Ascending aorta (tissue), 2 donors: ENCODE results near the gene KIAA1549. TPM values are rescaled to one million over a fixed set of nuclear protein-coding genes. Genes with fewer than 3 reads are reported as not detected.

ENCODE experiments used
- DNase-seq, 2 donors: peaks; one replicate each; pipeline ENCODE4 v3.0.0-alpha.2; 2019; ENCODE audit warnings: low spot score in 2 of 2
- H3K27ac ChIP-seq, 2 donors: fragments of 200-600 bp; sonication (generic); one replicate each; pipeline ENCODE4 v1.5.1; 2016 to 2017; ENCODE audit warnings: mild to moderate bottlenecking in 1 of 2
- H3K27me3 ChIP-seq: fragments of 200-600 bp; sonication (generic); one replicate; pipeline ENCODE4 v1.5.1; 2017
- H3K36me3 ChIP-seq, 2 donors: fragments of 200-600 bp; sonication (generic); one replicate each; pipeline ENCODE4 v1.5.1; 2016
- H3K4me1 ChIP-seq, 2 donors: fragments of 200-600 bp; sonication (generic); one replicate each; pipeline ENCODE4 v1.5.1; 2016 to 2017; ENCODE audit warnings: mild to moderate bottlenecking in 1 of 2
- H3K4me3 ChIP-seq, 2 donors: fragments of 200-600 bp; sonication (generic); one replicate each; pipeline ENCODE4 v1.5.1; 2016 to 2017; ENCODE audit warnings: mild to moderate bottlenecking in 1 of 2
- H3K9me3 ChIP-seq, 2 donors: fragments of 200-600 bp; sonication (generic); one replicate each; pipeline ENCODE4 v1.5.1; 2016
- intact Hi-C: fragments of 100-400 bp; cut with DNase I; formaldehyde crosslinking; loops from one replicate; pipeline ENCODE4 v1.15.1; 2023
- total RNA-seq: library from RNA; depleted of rRNA; stranded (reverse); fragments of >200 nt; gene quantifications from one replicate; pipeline ENCODE4 v1.1.0, GENCODE V29; 2016
- TF ChIP-seq, protein P1 (sequence below), 3 experiments: fragments of 200-600 bp in 2 of 3; fragments of 450-650 bp in 1 of 3; sonication (generic) in 2 of 3; IDR thresholded peaks; one replicate each; pipeline ENCODE4 v1.5.1; 2016 to 2019; ENCODE audit warnings: antibody characterized with exemption in 3 of 3, mild to moderate bottlenecking in 1 of 3, moderate library complexity in 1 of 3

KIAA1549 gene
- total RNA-seq, 1 donor from 2014 or later = 0.11 TPM

DNA sequence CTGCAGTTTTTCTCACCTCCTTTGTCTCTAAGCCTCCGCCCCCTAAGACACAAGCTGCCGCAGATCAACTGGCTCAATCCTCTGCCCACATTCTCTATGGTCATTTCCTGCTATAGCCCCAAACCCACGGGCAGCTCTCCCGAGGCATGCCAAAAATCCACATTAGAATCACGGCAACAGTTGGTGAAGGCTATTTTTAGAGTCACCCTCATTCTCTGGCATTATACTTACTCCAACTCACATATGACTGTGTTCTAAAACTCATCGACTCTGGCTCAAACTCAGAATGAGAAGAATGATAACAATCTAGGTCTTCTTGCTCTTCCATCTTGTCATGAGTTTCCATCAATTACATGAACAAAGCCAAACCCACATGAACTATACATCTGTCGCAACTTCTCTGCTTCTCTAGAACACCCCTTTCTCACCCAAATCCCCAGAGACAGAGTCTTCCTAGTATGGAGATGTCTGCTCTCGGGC, 10.9 kb upstream of the KIAA1549 start:
- TF ChIP-seq, protein P1, sequence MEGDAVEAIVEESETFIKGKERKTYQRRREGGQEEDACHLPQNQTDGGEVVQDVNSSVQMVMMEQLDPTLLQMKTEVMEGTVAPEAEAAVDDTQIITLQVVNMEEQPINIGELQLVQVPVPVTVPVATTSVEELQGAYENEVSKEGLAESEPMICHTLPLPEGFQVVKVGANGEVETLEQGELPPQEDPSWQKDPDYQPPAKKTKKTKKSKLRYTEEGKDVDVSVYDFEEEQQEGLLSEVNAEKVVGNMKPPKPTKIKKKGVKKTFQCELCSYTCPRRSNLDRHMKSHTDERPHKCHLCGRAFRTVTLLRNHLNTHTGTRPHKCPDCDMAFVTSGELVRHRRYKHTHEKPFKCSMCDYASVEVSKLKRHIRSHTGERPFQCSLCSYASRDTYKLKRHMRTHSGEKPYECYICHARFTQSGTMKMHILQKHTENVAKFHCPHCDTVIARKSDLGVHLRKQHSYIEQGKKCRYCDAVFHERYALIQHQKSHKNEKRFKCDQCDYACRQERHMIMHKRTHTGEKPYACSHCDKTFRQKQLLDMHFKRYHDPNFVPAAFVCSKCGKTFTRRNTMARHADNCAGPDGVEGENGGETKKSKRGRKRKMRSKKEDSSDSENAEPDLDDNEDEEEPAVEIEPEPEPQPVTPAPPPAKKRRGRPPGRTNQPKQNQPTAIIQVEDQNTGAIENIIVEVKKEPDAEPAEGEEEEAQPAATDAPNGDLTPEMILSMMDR (IDR thresholded peaks at IDR 0.05) = no peak
- H3K4me1 ChIP-seq = no peaks in the 10 kb centered on the region
- H3K27ac ChIP-seq = no peak overlapping the region
- DNase-seq = no peak
- H3K4me3 ChIP-seq = no peak overlapping the region
- no peaks in the 10 kb centered on the region for H3K27me3 ChIP-seq
- intact Hi-C loops = no loop called here
- no peaks in the 10 kb centered on the region for H3K36me3 ChIP-seq
- H3K9me3 ChIP-seq = peaks cover 0 to 8% of the 10 kb centered on the region in 2 donors

DNA sequence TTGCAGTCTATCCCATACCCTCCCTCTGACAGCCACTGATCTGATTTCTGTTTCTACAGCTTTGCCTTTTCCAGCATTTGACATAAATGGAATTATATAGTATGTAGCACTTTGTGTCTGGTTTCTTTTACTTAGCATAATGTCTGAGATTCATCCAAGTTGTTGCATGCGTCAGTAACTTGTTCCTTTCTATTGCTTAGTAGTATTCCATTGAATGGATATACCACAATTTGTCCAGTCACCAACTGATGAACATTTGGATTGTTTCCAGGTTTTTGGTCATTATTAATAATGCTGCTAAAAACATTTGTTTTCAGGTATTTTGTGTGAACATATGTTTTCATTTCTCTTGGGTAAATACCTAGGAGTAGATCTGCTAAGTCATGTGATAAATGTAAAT, 6.5 kb upstream of the KIAA1549 start:
- no peaks in the 10 kb centered on the region for H3K36me3 ChIP-seq
- H3K27me3 ChIP-seq = no peaks in the 10 kb centered on the region
- peaks cover 0 to 8% of the 10 kb centered on the region in 2 donors for H3K9me3 ChIP-seq
- no peak overlapping the region for H3K4me3 ChIP-seq
- H3K27ac ChIP-seq = no peak overlapping the region
- H3K4me1 ChIP-seq = no peaks in the 10 kb centered on the region
- no peak for DNase-seq
- TF ChIP-seq, protein P1 (IDR thresholded peaks at IDR 0.05) = no peak
- intact Hi-C loops = no loop called here

GRCh38 chr7:138982204-138982623, 1.0 kb upstream of the KIAA1549 start:
- intact Hi-C loops = loop anchor here (5.0 kb wide), 1 partner anchor 1195 kb away; the partner anchor contains the start of gene KDM7A
- TF ChIP-seq, protein P1 (IDR thresholded peaks at IDR 0.05) = no peak
- no peak overlapping the region for H3K27ac ChIP-seq

DNA sequence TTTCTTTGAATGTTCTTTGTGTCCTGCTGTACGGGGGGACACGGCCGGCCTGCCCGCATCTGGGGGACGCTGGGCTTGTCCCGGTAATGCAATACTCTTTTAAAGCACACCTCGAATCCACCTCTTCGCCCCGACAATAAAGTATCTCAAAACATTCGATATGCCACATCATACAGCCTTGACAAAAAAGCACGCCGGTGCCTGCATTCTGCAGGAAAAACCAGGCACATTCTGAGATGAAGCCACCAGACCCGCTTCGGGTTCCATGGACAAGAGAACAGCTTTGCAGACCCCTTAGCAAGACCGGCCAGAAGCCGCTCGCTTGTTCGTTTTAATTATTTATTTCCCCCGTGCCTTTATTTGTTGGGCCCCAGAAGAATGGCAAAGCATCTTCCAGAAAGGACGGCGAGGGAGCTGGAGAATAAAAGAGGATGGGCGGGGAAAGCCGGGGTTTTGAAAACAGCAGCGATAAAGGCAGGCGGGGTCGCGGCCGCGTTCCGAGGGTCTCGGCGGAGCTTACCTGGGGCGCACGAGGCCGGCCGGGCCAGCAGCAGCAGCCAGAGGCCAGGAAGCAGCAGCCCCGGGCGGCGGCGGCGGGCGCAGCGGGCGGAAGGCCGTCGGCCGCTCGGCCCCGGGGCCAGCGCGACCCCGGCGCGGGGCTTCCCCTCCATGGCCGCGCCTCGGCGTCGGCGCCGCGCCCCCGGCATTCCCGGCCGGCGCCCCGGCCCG, 462 bp downstream of the KIAA1549 start:
- no peak for DNase-seq
- TF ChIP-seq, protein P1 (IDR thresholded peaks at IDR 0.05) = no peak
- no peak overlapping the region for H3K27ac ChIP-seq
- peak overlapping the region; percentile 62 to 67 for H3K4me3 ChIP-seq
- H3K27me3 ChIP-seq = no peaks in the 10 kb centered on the region
- H3K9me3 ChIP-seq = no peaks in the 10 kb centered on the region
- H3K36me3 ChIP-seq = no peaks in the 10 kb centered on the region
- peaks cover 0 to 9% of the 10 kb centered on the region in 2 donors for H3K4me1 ChIP-seq
- intact Hi-C loops = loop anchor here (5.0 kb wide), 1 partner anchor 1197 kb away; the partner anchor contains the start of gene KDM7A

More at GRCh38 chr7:138982204-138982623, 1.0 kb upstream of the KIAA1549 start:
- Histone ChIP-seq H3K36me3 (no peaks in the 10 kb centered on the region), H3K27me3 (no peaks in the 10 kb centered on the region), H3K4me1 (peaks cover 0 to 9% of the 10 kb centered on the region in 2 donors), H3K9me3 (no peaks in the 10 kb centered on the region), H3K4me3 (peak overlapping the region; percentile 62 to 67)
- no peak for DNase-seq

DNA sequence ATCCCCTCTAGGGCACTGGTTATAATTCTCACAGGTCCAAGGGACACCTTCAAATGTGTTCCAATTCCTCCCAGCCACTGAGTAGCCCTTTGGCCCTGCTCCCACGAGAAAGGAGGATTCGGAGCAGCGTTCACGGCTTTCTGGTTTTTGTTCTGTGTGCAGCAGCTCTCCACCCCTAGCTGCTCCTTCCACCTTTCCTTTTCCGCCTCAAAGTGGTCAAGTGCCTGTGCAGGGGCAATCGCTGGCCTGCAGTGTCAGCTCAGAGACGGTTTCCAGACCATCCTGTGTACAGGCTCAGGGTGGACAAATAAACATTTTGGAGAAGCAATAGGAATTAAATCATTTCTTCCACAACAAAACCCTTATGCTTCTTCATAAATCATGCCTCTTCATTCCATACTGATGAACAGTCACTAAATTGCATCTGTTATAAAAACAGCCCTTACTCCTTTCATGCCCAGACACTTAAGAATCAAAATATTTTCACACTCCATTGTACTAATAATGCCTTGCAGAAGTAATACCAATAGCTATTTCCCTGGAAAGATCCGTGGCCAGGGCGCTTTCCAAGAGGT, 1.1 kb downstream of the KIAA1549 start:
- Histone ChIP-seq H3K9me3 (no peaks in the 10 kb centered on the region), H3K36me3 (no peaks in the 10 kb centered on the region), H3K27me3 (no peaks in the 10 kb centered on the region), H3K4me3 (peak overlapping the region; percentile 62 to 67), H3K27ac (no peak overlapping the region), H3K4me1 (peaks cover 0 to 9% of the 10 kb centered on the region in 2 donors)
- DNase-seq = no peak
- TF ChIP-seq, protein P1 (IDR thresholded peaks at IDR 0.05) = no peak
- intact Hi-C loops = loop anchor here (5.0 kb wide), 1 partner anchor 1197 kb away; the partner anchor contains the start of gene KDM7A
